Eye (tissue), 1 donor: Measurements from ENCODE around the gene CDH11.

ENCODE experiments used
- DNase-seq: peaks from one replicate; pipeline ENCODE4 v3.0.0-alpha.2; 2015

CDH11 gene

DNA sequence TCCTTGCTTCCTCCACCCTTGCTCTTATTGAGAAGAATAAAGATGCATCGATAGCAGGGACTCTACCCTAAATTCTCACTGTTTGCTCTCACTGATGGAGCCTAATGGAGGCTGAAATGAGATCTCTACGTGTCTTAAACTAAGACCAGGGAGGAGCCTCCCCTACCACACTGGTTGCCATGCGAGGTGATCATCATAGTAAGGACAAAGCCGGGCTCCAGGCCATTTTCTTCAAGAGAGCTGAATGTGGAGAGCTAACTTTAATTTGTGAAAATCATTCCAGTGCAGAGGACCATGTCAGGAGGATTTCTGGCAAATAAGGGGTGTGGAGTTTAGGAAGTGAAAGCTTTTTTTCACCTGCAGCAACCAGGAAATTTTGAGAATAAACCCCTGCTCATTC is 5.6 kb downstream of the CDH11 start:
- DNase-seq, result no peak

GRCh38 chr16:65114527-65114926 is 7.3 kb downstream of the CDH11 start:
- DNase-seq, result no peak

DNA sequence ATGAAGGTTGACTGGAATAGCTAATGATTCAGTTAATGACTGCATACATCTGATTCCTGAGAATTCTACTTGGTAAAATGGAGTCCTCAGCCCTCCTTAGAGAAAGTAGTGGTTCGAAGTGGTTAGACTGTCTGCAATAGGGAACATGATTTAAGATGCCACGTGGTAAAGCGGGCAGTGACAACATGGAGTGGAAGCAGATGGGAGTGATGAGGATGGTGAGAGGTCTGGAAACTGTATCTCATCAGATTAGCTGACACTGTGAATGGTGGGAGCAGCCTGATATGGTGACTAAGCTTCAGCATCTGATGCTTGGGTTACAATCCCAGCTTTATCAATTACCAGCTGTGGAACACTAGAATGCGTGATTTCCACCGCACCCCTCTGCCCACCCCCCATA is 8.4 kb downstream of the CDH11 start:
- DNase-seq, result no peak

DNA sequence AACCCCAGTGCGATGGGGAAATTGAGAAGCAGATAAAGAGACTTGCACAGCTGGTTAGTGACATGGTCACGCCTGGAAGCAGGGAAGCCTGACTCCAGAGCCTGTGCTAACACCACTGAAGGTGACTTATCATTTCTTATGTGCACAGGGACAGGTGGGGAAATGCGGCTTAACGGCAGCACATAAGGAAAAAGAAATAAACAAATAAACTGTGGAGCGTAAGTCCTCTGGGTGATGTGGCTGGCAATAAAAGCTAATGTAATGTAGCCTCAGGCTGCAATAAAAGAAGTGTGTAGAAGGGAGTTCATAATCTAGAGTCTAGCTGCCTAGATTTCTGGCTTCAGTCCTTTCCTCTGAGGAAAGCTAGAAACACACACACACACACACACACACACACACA is 10.6 kb downstream of the CDH11 start:
- no peak for DNase-seq

DNA sequence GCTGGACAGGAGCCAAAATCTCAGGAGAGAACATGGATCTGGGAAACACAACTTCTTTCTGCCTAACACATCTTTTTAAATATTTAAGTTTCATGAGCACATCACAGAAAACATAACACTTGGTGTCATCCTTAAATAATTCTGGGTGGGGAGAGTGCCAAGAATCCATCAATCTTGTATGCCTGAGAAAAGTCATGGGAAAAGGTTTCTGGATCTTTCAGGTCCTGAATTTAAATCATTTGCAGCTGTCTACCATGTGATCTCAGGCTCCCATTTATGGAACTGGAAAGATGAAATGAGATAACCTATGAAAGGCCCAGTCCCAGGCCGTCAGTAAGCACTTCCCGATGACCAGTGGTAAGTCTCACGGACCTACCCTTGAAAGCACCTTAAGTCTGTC is 15.1 kb downstream of the CDH11 start:
- no peak for DNase-seq

- DNase-seq, result no peak
These were observed 16.7 kb downstream of the CDH11 start for GRCh38 chr16:65105171-65105570.

DNA sequence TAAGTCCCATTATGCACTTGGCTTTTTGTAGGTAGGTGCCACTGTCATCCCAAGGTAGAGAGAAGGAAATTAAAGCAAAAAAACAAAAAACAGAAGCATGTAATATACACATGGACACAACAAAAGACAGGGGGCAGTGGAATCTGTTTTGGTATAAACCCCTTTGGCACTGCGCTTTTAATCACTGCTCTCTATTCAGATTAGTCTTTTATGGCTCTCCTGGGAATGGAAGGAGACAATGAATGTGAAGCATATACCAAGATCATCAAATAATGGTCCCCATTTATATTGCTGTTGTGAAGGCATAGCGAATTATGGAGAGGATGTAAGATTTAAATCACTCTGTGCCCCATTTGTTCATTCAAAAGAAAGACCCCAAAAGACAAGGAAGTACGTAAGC is 17.4 kb downstream of the CDH11 start:
- DNase-seq, result no peak

DNA sequence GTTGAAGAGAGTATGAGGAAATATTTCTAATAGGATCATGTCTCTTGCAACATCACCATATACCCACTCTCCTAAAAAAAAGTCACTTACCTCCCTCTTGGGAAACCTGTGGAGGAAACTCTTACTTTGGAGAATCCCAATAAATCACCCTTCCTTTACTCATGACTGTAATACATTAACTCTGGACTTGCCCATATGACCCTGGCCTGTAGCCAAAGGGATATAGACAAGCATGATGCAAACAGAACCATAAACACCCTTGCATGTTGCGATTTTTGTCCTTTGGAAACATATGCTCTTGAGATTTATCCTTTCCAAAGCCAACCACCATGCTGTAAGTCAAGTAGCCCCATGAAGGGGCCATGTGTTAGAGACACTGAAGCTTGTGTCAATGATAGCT is 19.5 kb downstream of the CDH11 start:
- DNase-seq, result no peak

DNA sequence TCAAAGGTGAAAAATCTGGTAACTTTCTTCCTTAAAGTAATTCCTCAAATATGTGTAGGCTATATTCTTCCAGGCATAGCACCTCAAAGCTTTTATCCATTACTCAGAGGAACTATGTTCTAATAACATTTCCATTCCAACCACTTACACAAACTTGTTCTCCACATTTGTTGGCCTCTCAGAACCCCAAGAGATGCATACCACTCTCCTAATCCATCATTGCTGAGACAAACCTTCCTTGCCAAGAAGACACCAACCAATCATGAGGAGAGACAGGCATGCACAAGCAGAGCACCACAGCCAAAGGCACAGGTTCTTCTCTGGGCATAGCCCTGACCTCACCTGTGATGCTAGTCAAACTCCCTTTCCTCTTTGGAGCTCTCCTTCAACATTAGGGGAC is 20.9 kb downstream of the CDH11 start:
- DNase-seq, result no peak

GRCh38 chr16:65099607-65100006 is 22.3 kb downstream of the CDH11 start:
- DNase-seq, result no peak

DNA sequence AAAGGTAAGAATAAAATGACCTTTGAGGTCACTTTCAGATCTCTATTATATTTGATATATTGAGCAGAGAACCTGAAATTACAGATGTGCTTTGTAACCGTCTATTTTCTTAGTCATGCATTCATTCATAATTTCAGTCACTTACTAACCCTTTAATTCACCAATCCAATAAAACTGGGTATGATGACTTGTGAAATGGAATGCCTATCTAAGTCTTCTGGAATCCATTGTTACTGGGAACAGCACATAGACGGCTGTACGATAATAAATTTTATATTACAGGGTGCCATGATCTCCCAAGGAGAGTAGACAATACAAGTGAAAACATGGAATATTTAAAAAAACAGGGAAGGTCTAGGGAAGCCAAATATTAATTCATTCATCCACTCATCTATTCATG is 22.9 kb downstream of the CDH11 start:
- DNase-seq, result no peak

- no peak for DNase-seq
These were observed 24.6 kb downstream of the CDH11 start for GRCh38 chr16:65097296-65097695.

GRCh38 chr16:65095906-65096305 is 26.0 kb downstream of the CDH11 start:
- DNase-seq, result no peak

DNA sequence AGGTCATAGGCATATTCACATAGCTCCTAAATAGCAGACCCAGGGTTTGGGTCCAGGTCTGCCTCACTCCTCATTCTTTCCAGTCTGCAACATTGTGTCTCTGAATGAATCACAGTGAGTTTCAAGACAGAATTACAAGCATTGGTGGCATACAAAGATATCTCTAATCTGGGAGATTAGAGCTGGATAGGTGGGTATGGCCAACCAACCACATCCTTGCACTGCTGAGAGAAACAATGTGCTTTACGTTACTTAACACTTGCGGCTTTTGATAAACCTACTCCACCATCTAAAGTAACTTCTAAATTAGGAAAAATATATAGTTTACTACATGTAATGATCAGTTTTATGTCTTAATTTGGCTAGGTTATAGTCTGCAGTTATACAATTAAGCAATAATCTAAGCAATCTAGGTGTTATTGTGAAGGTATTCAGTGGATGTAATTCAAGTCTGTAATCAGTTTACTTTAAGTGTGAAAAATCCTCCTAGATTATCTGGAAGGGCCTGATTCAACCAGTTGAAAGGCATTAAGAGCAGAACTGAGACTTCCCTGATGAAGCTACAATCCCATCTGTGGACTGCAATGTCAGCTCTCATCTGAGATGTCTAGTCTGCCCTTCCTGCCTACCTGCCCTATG is 26.7 kb downstream of the CDH11 start:
- DNase-seq, result no peak

DNA sequence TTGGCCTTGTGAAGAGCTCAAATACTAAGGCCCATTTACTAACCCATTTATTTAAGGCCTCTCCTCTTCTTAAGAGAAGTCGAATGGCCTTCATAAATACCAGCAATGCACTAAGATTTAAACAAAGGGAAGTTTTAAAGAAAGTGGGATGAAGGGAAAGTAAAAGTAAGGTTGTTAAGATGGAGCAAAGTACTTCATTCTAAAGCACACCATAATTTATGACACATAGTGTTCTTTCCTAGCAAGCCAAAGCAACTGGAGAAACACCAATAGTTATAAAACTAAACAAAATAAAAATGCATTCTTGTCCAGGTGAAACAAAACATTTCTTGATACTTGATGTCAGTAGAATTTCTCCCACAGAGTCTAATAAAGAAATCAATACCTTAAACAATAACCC is 27.9 kb downstream of the CDH11 start:
- no peak for DNase-seq

- no peak for DNase-seq
These were observed 38.6 kb downstream of the CDH11 start for GRCh38 chr16:65083164-65083857.

GRCh38 chr16:65079549-65079948 is 42.3 kb downstream of the CDH11 start:
- DNase-seq, result no peak

DNA sequence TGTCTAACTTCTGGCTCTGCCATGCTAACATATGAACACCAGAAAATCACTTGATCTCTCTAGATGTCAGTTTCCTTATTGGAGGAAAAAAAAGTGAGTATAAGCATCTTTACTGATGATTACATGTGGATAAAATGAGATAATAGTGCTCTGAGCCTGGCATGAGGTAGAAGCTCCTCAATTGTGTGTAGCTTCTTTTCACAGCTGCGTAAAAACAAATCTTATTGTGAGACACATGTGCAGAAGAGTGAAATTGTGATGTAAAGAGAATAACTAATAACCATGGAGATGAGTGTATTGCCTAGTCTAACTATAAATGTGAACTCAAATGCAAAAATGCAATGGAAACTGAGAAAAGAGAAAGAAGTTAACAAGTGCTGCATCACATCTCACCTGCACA is 44.7 kb downstream of the CDH11 start:
- DNase-seq, result no peak

- DNase-seq, result no peak
These were observed 46.0 kb downstream of the CDH11 start for GRCh38 chr16:65075877-65076276.

- DNase-seq, result peak; percentile 80
These were observed 50.2 kb downstream of the CDH11 start for GRCh38 chr16:65071433-65072311.

- peak; percentile 82 for DNase-seq
These were observed 50.9 kb downstream of the CDH11 start for GRCh38 chr16:65070831-65071432.

DNA sequence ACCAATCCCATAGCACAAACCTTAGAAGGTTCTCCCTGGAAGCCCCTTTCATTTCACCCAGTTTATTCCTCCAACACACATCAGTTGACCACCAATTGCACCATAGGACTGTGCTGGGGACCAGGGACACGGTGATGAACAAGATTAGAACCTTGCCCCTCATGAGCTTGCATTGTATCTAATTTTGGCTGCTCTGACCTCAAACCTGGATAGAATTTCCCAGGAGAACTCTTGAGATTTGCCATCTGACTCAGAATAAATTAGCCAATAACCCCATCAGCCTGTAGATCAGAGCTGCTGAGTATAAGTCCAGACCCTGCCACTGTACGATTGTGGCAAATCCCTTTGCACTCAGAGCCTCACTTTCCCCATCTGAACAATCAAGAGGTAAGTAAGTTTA is 52.1 kb downstream of the CDH11 start:
- DNase-seq, result no peak

- no peak for DNase-seq
These were observed 52.8 kb downstream of the CDH11 start for GRCh38 chr16:65069065-65069464.
